Small intestine (tissue), 7 donors: Measurements from ENCODE around the gene DCN. TPM values are rescaled to one million over a fixed set of nuclear protein-coding genes. Genes with fewer than 3 reads are reported as not detected.

Experiments
- DNase-seq, 2 donors: peaks; one replicate each; pipeline versions ENCODE4 v3.0.0 to v3.0.0-alpha.2; 2013
- FAIRE-seq: peaks from 2 replicates; lab custom pipeline; 2012; peaks lifted over from hg19 to GRCh38; lab: Jason Lieb, UNC
- H3K27ac ChIP-seq, 3 donors: one replicate each; pipeline ENCODE4 v1.5.1; 2013; ENCODE audit warnings: low read length in 2 of 3, mild to moderate bottlenecking in 2 of 3, control low read depth in 1 of 3, inconsistent platforms in 1 of 3, low read depth in 1 of 3, moderate library complexity in 1 of 3
- H3K27me3 ChIP-seq, 3 donors: one replicate each; pipeline ENCODE4 v1.6.1; 2013; ENCODE audit warnings: low read length in 3 of 3, inconsistent platforms in 1 of 3; ENCODE audit not compliant: control insufficient read depth in 3 of 3, insufficient read depth in 3 of 3
- H3K36me3 ChIP-seq, 3 donors: one replicate each; pipeline ENCODE4 v1.6.1; 2013; ENCODE audit warnings: low read length in 3 of 3, inconsistent platforms in 1 of 3, low read depth in 1 of 3, mild to moderate bottlenecking in 1 of 3, moderate library complexity in 1 of 3; ENCODE audit not compliant: control insufficient read depth in 3 of 3, insufficient read depth in 2 of 3
- H3K4me1 ChIP-seq, 3 donors: one replicate each; pipeline ENCODE4 v1.6.1; 2013; ENCODE audit warnings: low read length in 2 of 3, inconsistent platforms in 1 of 3, low read depth in 1 of 3, mild to moderate bottlenecking in 1 of 3, moderate library complexity in 1 of 3; ENCODE audit not compliant: control insufficient read depth in 3 of 3, insufficient read depth in 2 of 3
- H3K4me3 ChIP-seq, 3 donors: one replicate each; pipeline ENCODE4 v1.5.1; 2013; ENCODE audit warnings: low read length in 3 of 3, control low read depth in 1 of 3, inconsistent platforms in 1 of 3, low read depth in 1 of 3, mild to moderate bottlenecking in 1 of 3, moderate library complexity in 1 of 3
- H3K9me3 ChIP-seq, 2 donors: one replicate each; pipeline ENCODE4 v1.6.1; 2013; ENCODE audit warnings: low read depth in 1 of 2, low read length in 1 of 2; ENCODE audit not compliant: control insufficient read depth in 2 of 2, insufficient read depth in 1 of 2
- WGBS, 3 donors: extraction: QIAGEN DNeasy Blood & Tissue Kit; methylation state at CpG; one replicate each; pipeline ENCODE4 v1.1.7; 2013; 5-methylcytosine and 5-hydroxymethylcytosine counted together
- polyA plus RNA-seq, 4 donors: library from polyadenylated mRNA; stranded (reverse) in 3 of 4; unstranded in 1 of 4; fragments of 200-250 nt in 3 of 4; fragments of 120-200 nt in 1 of 4; gene quantifications; one replicate each; pipeline versions ENCODE4 v1.2.1 to v1.2.3, GENCODE V29; 2013
- donor health status: healthy with polysubstance abuse.
- donor health status: control.
- donor health status: control.
- donor health status: Bipolar disorder and iron deficiency.
- donor health status: healthy.

The DCN gene
- polyA plus RNA-seq, 4 donors, result 8.1 to 390 (median 156) TPM

GRCh38 chr12:91143206-91143605 is 39.4 kb downstream of the DCN start:
- Histone ChIP-seq H3K9me3 (no peaks in the 10 kb centered on the region), H3K4me1 (peaks cover 0 to 20% (median 8%) of the 10 kb centered on the region in 3 donors), H3K27me3 (no peaks in the 10 kb centered on the region), H3K4me3 (no peak overlapping the region), H3K27ac (peak overlapping the region in 1 of 3 donors; percentile 10), H3K36me3 (no peaks in the 10 kb centered on the region)
- FAIRE-seq (no peak), DNase-seq (no peak)
- 70 to 82% (median 78%) methylated on average over 3 of the region's 3 CpGs for WGBS, 3 donors

DNA sequence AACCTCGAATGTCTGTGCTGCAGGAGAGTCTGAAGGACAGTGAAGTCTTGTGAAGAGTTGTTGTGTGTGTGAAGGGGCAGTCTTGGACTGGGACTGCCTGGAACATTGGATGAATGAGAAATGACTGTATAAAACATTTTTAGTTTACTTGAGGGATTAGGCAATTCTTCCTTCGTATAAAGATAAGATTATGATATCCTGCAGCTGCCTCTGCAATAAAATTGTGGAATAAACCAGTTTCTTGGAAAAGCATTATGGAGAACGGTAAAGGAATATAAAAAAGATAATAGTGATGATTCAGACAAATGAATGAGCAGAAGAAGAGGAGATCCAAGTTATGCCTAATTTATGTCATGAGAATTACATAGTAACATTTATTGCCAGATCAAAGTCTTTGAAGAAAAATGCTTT is 40.4 kb downstream of the DCN start:
- Histone ChIP-seq H3K4me3 (no peak overlapping the region), H3K27me3 (no peaks in the 10 kb centered on the region), H3K9me3 (no peaks in the 10 kb centered on the region), H3K4me1 (peaks cover 0 to 28% (median 12%) of the 10 kb centered on the region in 3 donors), H3K36me3 (no peaks in the 10 kb centered on the region), H3K27ac (peak overlapping the region in 1 of 3 donors; percentile 54)
- FAIRE-seq (no peak), DNase-seq (peak in 1 of 2 donors; percentile 22)
- 10 to 37% (median 17%) methylated on average over 3 of the region's 3 CpGs for WGBS, 3 donors

DNA sequence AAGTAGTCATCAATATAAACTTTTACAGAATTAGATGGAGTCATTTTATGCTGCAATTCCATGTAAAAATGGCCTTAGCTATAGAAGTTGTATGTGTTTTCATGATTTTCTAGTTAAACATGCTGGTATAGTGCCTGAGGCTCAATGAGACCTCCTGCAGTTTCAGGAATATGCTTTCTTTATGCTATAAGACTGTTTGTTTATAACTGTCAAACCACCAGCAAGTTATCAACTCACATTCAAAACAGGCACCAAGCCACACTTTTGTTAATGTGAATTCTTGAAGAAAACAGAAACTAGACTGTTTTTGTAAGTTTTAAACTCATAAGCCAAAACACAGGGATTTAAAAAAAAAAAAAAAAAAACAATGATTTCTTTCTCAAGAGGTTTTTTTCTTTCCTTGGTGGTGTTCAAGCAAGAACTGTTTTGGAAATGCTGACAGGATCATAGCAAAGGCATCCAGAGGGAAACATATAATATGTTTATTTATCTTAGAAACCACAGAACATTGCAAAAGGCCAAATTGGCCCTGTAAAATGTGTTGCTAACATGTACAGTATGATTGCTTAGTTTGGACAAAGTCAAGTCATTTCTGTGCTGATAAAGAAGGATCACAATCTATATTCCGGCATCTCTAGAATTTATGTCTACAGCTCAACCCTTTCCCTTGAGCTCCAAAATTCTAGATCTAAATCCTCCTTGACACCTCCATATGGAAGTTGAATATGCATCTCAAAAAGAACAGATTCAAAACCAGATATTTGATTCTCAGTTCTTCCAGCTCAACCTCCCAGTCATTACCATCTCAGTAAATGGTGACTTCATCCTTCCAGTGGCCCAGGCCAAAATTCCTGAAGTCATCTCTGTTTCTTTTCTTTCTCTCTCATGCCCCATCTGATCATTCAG is 42.3 kb downstream of the DCN start:
- Histone ChIP-seq H3K36me3 (no peaks in the 10 kb centered on the region), H3K9me3 (no peaks in the 10 kb centered on the region), H3K4me3 (no peak overlapping the region), H3K27ac (peak overlapping the region in 2 of 3 donors; percentile 20 to 26), H3K4me1 (peaks cover 0 to 30% (median 12%) of the 10 kb centered on the region in 3 donors), H3K27me3 (no peaks in the 10 kb centered on the region)
- FAIRE-seq (no peak), DNase-seq (no peak)
- 75 to 88% (median 81%) methylated on average over 1 of the region's 1 CpG for WGBS, 3 donors

GRCh38 chr12:91139286-91139685 is 43.3 kb downstream of the DCN start:
- WGBS, 3 donors, result 43 to 53% (median 45%) methylated on average over 2 of the region's 2 CpGs
- no peak for FAIRE-seq
- H3K4me3 ChIP-seq, result no peak overlapping the region
- H3K27ac ChIP-seq, result peak overlapping the region in 1 of 3 donors; percentile 20
- peaks cover 0 to 30% (median 12%) of the 10 kb centered on the region in 3 donors for H3K4me1 ChIP-seq
- no peaks in the 10 kb centered on the region for H3K36me3 ChIP-seq
- no peaks in the 10 kb centered on the region for H3K9me3 ChIP-seq
- DNase-seq, result no peak
- no peaks in the 10 kb centered on the region for H3K27me3 ChIP-seq

DNA sequence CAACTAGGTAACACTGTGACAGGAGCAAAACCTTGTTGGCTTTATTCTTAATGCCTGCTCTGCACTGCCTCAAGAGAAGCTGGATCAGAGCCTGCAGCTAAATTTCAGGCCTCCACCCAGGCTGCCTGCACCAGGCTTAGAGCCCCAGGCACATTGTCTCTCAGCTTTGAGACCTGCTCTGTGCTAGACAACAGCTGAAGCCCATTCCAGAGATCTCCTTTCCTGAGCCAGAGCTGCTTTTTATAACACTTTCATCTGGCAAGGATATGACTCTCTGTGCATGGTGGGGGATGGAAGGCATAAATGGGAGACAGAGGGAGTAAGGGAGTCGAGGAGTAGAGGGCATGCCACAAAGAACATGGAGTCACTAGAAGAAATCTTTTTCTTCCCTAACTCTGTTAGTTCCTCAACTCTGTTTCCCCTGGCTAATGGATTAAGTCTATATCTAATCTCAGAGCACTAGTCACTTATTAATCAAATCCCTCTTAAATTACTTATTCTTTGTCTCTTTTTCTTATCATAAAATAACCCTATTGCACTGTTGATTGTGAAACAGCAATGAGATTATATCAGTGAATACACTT is 44.2 kb downstream of the DCN start:
- Histone ChIP-seq H3K9me3 (no peaks in the 10 kb centered on the region), H3K4me3 (no peak overlapping the region), H3K27ac (peak overlapping the region in 2 of 3 donors; percentile 59 to 78), H3K4me1 (peaks cover 0 to 30% (median 12%) of the 10 kb centered on the region in 3 donors), H3K27me3 (no peaks in the 10 kb centered on the region), H3K36me3 (no peaks in the 10 kb centered on the region)
- FAIRE-seq (no peak), DNase-seq (peak; percentile 57 to 75)
- 0 to 25% (median 18%) methylated on average over 1 of the region's 1 CpG for whole genome bisulfite sequencing, 3 donors

DNA sequence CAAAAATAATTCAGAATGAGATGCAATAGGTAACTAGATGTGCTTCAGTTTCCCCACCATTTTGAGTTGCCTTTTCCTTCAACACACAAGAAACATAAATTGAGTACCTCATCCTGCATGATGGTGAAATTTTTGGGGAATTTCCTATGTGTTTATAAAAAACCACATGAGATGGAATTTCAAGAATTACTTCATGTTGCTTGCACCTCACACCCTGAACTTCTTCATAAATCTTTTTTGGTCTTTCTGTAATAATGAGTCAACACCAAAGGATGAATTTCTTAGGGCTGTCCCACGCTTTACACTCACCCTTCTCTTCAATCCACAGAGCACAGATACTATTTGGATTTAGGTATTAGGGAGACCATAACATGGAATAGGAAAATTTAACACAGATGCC is 48.7 kb downstream of the DCN start:
- no peak overlapping the region for H3K27ac ChIP-seq

GRCh38 chr12:91129662-91130362 is 52.8 kb downstream of the DCN start:
- WGBS, 3 donors, result 76 to 85% (median 80%) methylated on average over 2 of the region's 2 CpGs

More for the DNA sequence above, 48.7 kb downstream of the DCN start:
- WGBS, 3 donors, result 80 to 91% (median 90%) methylated on average over 1 of the region's 1 CpG
- H3K27me3 ChIP-seq, result no peaks in the 10 kb centered on the region
- DNase-seq, result no peak
- no peaks in the 10 kb centered on the region for H3K36me3 ChIP-seq
- no peak overlapping the region for H3K4me3 ChIP-seq
- H3K9me3 ChIP-seq, result no peaks in the 10 kb centered on the region
- no peak for FAIRE-seq
- H3K4me1 ChIP-seq, result peaks cover 0 to 12% (median 4%) of the 10 kb centered on the region in 3 donors

GRCh38 chr12:91127751-91128150 is 54.9 kb downstream of the DCN start:
- no peak overlapping the region for H3K4me3 ChIP-seq
- H3K4me1 ChIP-seq, result peaks cover 0 to 3% (median 0%) of the 10 kb centered on the region in 3 donors
- peak overlapping the region in 1 of 3 donors; percentile 54 for H3K27ac ChIP-seq
- H3K36me3 ChIP-seq, result no peaks in the 10 kb centered on the region
- WGBS, 3 donors, result 39 to 64% (median 39%) methylated on average over 3 of the region's 3 CpGs
- FAIRE-seq (no peak), DNase-seq (peak; percentile 83 to 90)
- H3K27me3 ChIP-seq, result no peaks in the 10 kb centered on the region
- H3K9me3 ChIP-seq, result peaks cover 0 to 3% of the 10 kb centered on the region in 2 donors

More at GRCh38 chr12:91129662-91130362, 52.8 kb downstream of the DCN start:
- FAIRE-seq (peak; percentile 5), DNase-seq (no peak)
- Histone ChIP-seq H3K4me1 (peaks cover 0 to 3% (median 0%) of the 10 kb centered on the region in 3 donors), H3K4me3 (no peak overlapping the region), H3K9me3 (peaks cover 0 to 3% of the 10 kb centered on the region in 2 donors), H3K27me3 (no peaks in the 10 kb centered on the region), H3K27ac (no peak overlapping the region), H3K36me3 (no peaks in the 10 kb centered on the region)
